Fibroblast of mammary gland (primary cell): ENCODE data around the gene PALLD.

Experiments used
- DNase-seq: peaks from one replicate; pipeline ENCODE4 v3.0.0-alpha.2; 2010; ENCODE audit warnings: low read depth
- H3K4me3 ChIP-seq: 2 replicates; pipeline ENCODE4 v1.5.1; 2011; ENCODE audit warnings: low read depth, mild to moderate bottlenecking, low read length, moderate library complexity; ENCODE audit not compliant: control insufficient read depth
- TF ChIP-seq, protein P1 (sequence below): conservative IDR thresholded peaks from 2 replicates; pipeline ENCODE4 v1.5.1; 2011; ENCODE audit warnings: low read depth, low read length, inconsistent platforms; ENCODE audit not compliant: control insufficient read depth, insufficient read depth

The PALLD gene

GRCh38 chr4:168631241-168632162 is 134.7 kb downstream of the PALLD start:
- peak; percentile 38 for DNase-seq
- TF ChIP-seq, protein P1, sequence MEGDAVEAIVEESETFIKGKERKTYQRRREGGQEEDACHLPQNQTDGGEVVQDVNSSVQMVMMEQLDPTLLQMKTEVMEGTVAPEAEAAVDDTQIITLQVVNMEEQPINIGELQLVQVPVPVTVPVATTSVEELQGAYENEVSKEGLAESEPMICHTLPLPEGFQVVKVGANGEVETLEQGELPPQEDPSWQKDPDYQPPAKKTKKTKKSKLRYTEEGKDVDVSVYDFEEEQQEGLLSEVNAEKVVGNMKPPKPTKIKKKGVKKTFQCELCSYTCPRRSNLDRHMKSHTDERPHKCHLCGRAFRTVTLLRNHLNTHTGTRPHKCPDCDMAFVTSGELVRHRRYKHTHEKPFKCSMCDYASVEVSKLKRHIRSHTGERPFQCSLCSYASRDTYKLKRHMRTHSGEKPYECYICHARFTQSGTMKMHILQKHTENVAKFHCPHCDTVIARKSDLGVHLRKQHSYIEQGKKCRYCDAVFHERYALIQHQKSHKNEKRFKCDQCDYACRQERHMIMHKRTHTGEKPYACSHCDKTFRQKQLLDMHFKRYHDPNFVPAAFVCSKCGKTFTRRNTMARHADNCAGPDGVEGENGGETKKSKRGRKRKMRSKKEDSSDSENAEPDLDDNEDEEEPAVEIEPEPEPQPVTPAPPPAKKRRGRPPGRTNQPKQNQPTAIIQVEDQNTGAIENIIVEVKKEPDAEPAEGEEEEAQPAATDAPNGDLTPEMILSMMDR: no peak
- H3K4me3 ChIP-seq: peak overlapping the region; percentile 50

GRCh38 chr4:168632301-168632725 is 135.5 kb downstream of the PALLD start:
- TF ChIP-seq, protein P1: no peak
- no peak for DNase-seq
- H3K4me3 ChIP-seq: peak overlapping the region; percentile 50

GRCh38 chr4:168633064-168633463 is 136.2 kb downstream of the PALLD start:
- TF ChIP-seq, protein P1: no peak
- no peak overlapping the region for H3K4me3 ChIP-seq
- DNase-seq: no peak

- H3K4me3 ChIP-seq: no peak overlapping the region
- DNase-seq: no peak
- TF ChIP-seq, protein P1: no peak
Measured at GRCh38 chr4:168633496-168633895, 136.6 kb downstream of the PALLD start.

GRCh38 chr4:168634276-168634802 is 137.5 kb downstream of the PALLD start:
- peak; percentile 83 for DNase-seq
- no peak overlapping the region for H3K4me3 ChIP-seq
- TF ChIP-seq, protein P1: no peak

DNA sequence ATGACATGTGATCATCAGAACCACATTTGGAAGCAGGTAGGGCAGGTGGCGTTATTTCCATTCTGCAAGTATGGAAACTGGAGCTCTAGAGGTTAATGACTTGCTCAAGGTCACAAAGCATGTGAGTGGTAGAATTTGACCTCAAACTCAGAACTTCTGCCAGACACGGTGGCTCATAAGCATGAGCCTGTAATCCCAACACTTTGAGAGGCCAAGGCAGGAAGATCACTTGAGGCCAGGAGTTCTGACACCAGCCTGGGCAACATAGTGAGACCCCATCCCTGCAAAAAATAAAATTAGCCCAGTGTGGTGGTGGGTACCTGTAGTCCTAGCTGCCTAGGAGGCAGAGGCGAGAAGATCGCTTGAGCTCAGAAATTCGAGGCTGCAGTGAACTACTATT is 139.2 kb downstream of the PALLD start:
- peak; percentile 33 for DNase-seq
- no peak overlapping the region for H3K4me3 ChIP-seq
- TF ChIP-seq, protein P1: no peak
